HepG2 (cell line): Measurements from ENCODE around the gene RHBDD1. TPM values are rescaled to one million over a fixed set of nuclear protein-coding genes. Genes with fewer than 3 reads are reported as not detected.

Experiments
- ZFP1 ChIP-seq: IDR thresholded peaks from 2 replicates; pipeline ENCODE4 v1.6.1; 2016
- ZNF292 ChIP-seq: sonication (generic); formaldehyde crosslinking; IDR thresholded peaks from 2 replicates; pipeline ENCODE4 v1.8.1; 2022; ENCODE audit warnings: mild to moderate bottlenecking, low read depth, missing genetic modification reagents, borderline replicate concordance
- polyA plus RNA-seq, 8 experiments: library from polyadenylated mRNA; depleted of rRNA in 3 of 8; stranded (reverse) in 7 of 8; unstranded in 1 of 8; fragments of >200 nt; fragmentation: Illumina TruSeq in 4 of 8; extraction: Trizol in 4 of 8; gene quantifications; 2 replicates each; pipeline versions ENCODE4 v1.2.1 to v1.2.3, GENCODE V29; 2011 to 2016; ENCODE audit warnings: low read depth in 4 of 8, missing spikeins in 1 of 8, mixed read lengths in 1 of 8; ENCODE audit not compliant: insufficient read depth in 1 of 8
- total RNA-seq, 5 experiments: library from RNA; depleted of rRNA; stranded (reverse); fragments of >200 nt; fragmentation: Illumina TruSeq; extraction: Trizol; gene quantifications; 2 replicates each; pipeline ENCODE4 v1.2.3, GENCODE V29; 2016; ENCODE audit warnings: low read depth in 1 of 5
- TF ChIP-seq, protein P1 (sequence below): sonication (generic); formaldehyde crosslinking; IDR thresholded peaks from 2 replicates; pipeline ENCODE4 v1.5.0; 2020; ENCODE audit warnings: mild to moderate bottlenecking, missing genetic modification reagents
- TF ChIP-seq, protein P2 (sequence below): sonication (generic); formaldehyde crosslinking; IDR thresholded peaks from 2 replicates; pipeline ENCODE4 v1.5.1; 2020; ENCODE audit warnings: missing genetic modification reagents, mild to moderate bottlenecking, borderline replicate concordance
- TF ChIP-seq, protein P3 (sequence below): sonication (generic); formaldehyde crosslinking; IDR thresholded peaks from 2 replicates; pipeline ENCODE4 v1.4.0; 2020; ENCODE audit warnings: missing genetic modification reagents, borderline replicate concordance

Gene RHBDD1
- total and polyA plus RNA-seq, 2 of the 13 experiments (the other 11 are each of a cell fraction or from before 2014, with no cell fraction given), result 8.2 to 9.5 TPM

GRCh38 chr2:226795281-226796011 is 40.4 kb upstream of the RHBDD1 start (continued):
- TF ChIP-seq, protein P1, sequence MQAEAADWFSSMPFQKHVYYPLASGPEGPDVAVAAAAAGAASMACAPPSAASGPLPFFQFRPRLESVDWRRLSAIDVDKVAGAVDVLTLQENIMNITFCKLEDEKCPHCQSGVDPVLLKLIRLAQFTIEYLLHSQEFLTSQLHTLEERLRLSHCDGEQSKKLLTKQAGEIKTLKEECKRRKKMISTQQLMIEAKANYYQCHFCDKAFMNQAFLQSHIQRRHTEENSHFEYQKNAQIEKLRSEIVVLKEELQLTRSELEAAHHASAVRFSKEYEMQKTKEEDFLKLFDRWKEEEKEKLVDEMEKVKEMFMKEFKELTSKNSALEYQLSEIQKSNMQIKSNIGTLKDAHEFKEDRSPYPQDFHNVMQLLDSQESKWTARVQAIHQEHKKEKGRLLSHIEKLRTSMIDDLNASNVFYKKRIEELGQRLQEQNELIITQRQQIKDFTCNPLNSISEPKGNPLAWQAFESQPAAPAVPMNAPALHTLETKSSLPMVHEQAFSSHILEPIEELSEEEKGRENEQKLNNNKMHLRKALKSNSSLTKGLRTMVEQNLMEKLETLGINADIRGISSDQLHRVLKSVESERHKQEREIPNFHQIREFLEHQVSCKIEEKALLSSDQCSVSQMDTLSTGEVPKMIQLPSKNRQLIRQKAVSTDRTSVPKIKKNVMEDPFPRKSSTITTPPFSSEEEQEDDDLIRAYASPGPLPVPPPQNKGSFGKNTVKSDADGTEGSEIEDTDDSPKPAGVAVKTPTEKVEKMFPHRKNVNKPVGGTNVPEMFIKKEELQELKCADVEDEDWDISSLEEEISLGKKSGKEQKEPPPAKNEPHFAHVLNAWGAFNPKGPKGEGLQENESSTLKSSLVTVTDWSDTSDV (CRISPR knock-in tag), result 0 out of 2 replicates have a peak, but pooled peaks have one; percentile 84
- TF ChIP-seq, protein P2, sequence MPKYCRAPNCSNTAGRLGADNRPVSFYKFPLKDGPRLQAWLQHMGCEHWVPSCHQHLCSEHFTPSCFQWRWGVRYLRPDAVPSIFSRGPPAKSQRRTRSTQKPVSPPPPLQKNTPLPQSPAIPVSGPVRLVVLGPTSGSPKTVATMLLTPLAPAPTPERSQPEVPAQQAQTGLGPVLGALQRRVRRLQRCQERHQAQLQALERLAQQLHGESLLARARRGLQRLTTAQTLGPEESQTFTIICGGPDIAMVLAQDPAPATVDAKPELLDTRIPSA, result no peak
- TF ChIP-seq, protein P3, sequence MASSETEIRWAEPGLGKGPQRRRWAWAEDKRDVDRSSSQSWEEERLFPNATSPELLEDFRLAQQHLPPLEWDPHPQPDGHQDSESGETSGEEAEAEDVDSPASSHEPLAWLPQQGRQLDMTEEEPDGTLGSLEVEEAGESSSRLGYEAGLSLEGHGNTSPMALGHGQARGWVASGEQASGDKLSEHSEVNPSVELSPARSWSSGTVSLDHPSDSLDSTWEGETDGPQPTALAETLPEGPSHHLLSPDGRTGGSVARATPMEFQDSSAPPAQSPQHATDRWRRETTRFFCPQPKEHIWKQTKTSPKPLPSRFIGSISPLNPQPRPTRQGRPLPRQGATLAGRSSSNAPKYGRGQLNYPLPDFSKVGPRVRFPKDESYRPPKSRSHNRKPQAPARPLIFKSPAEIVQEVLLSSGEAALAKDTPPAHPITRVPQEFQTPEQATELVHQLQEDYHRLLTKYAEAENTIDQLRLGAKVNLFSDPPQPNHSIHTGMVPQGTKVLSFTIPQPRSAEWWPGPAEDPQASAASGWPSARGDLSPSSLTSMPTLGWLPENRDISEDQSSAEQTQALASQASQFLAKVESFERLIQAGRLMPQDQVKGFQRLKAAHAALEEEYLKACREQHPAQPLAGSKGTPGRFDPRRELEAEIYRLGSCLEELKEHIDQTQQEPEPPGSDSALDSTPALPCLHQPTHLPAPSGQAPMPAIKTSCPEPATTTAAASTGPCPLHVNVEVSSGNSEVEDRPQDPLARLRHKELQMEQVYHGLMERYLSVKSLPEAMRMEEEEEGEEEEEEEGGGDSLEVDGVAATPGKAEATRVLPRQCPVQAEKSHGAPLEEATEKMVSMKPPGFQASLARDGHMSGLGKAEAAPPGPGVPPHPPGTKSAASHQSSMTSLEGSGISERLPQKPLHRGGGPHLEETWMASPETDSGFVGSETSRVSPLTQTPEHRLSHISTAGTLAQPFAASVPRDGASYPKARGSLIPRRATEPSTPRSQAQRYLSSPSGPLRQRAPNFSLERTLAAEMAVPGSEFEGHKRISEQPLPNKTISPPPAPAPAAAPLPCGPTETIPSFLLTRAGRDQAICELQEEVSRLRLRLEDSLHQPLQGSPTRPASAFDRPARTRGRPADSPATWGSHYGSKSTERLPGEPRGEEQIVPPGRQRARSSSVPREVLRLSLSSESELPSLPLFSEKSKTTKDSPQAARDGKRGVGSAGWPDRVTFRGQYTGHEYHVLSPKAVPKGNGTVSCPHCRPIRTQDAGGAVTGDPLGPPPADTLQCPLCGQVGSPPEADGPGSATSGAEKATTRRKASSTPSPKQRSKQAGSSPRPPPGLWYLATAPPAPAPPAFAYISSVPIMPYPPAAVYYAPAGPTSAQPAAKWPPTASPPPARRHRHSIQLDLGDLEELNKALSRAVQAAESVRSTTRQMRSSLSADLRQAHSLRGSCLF (CRISPR knock-in tag), result no peak
- TF ChIP-seq ZFP1 (no peak), ZNF292 (peak; percentile 42; the same call in 1 of the 2 replicates)
